ENCODE data around the gene RNF186.

GRCh38 chr1:19771350-19771749 is 43.7 kb downstream of the RNF186 start:
- TF ChIP-seq, protein P1, sequence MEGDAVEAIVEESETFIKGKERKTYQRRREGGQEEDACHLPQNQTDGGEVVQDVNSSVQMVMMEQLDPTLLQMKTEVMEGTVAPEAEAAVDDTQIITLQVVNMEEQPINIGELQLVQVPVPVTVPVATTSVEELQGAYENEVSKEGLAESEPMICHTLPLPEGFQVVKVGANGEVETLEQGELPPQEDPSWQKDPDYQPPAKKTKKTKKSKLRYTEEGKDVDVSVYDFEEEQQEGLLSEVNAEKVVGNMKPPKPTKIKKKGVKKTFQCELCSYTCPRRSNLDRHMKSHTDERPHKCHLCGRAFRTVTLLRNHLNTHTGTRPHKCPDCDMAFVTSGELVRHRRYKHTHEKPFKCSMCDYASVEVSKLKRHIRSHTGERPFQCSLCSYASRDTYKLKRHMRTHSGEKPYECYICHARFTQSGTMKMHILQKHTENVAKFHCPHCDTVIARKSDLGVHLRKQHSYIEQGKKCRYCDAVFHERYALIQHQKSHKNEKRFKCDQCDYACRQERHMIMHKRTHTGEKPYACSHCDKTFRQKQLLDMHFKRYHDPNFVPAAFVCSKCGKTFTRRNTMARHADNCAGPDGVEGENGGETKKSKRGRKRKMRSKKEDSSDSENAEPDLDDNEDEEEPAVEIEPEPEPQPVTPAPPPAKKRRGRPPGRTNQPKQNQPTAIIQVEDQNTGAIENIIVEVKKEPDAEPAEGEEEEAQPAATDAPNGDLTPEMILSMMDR (conservative IDR thresholded peaks at IDR 0.05) = no peak
- TF ChIP-seq ZFX (IDR thresholded peaks at IDR 0.05) = no peak
